GDM1 (cell line): Measurements from ENCODE around the gene CRLF2.
A peak's percentile ranks its signal among the peaks of the same experiment; 100 is the strongest.
"Not testable (repeated sequence)": the region's sequence is repeated elsewhere in the genome, so short reads cannot be mapped to it uniquely, and the experiment has no call there.

Experiments used
- DNase-seq: peaks from one replicate; lab custom pipeline; 2025; lab: John Stamatoyannopoulos, UW

Gene CRLF2

GRCh38 chrX:1212532-1212931 lies at the start of gene CRLF2:
TSS of gene CRLF2 (minus strand) at chrX:1212649. CDS start at chrX:1212634, 15 bp downstream.
- peak; percentile 11 for DNase-seq

GRCh38 chrX:1261771-1262170 lies 49.3 kb upstream of the CRLF2 start:
- DNase-seq = not testable (repeated sequence)

GRCh38 chrX:1261285-1261684 lies 48.8 kb upstream of the CRLF2 start:
- no peak for DNase-seq

GRCh38 chrX:1252861-1253260 lies 40.4 kb upstream of the CRLF2 start:
- no peak for DNase-seq

- DNase-seq = no peak
Observed at GRCh38 chrX:1249101-1249887, 36.8 kb upstream of the CRLF2 start.

GRCh38 chrX:1248331-1249061 lies 36.0 kb upstream of the CRLF2 start:
- no peak for DNase-seq

GRCh38 chrX:1246816-1247215 lies 34.4 kb upstream of the CRLF2 start:
- peak; percentile 68 for DNase-seq

- peak; percentile 39 for DNase-seq
Observed at GRCh38 chrX:1244164-1245076, 32.0 kb upstream of the CRLF2 start.

GRCh38 chrX:1242891-1243402 lies 30.5 kb upstream of the CRLF2 start:
- DNase-seq = no peak

GRCh38 chrX:1240551-1240950 lies 28.1 kb upstream of the CRLF2 start:
- DNase-seq = not testable (repeated sequence)

- DNase-seq = peak; percentile 87
Observed at GRCh38 chrX:1239681-1240142, 27.3 kb upstream of the CRLF2 start.

GRCh38 chrX:1231850-1232465 lies 19.5 kb upstream of the CRLF2 start:
- DNase-seq = no peak

GRCh38 chrX:1228101-1228500 lies 15.7 kb upstream of the CRLF2 start:
- not testable (repeated sequence) for DNase-seq

GRCh38 chrX:1226249-1226648 lies 13.8 kb upstream of the CRLF2 start:
- no peak for DNase-seq

- no peak for DNase-seq
Observed at GRCh38 chrX:1224954-1225353, 12.5 kb upstream of the CRLF2 start.

GRCh38 chrX:1223242-1223600 lies 10.8 kb upstream of the CRLF2 start:
- DNase-seq = no peak

- no peak for DNase-seq
Observed at GRCh38 chrX:1222531-1223241, 10.2 kb upstream of the CRLF2 start.

- DNase-seq = no peak
Observed at GRCh38 chrX:1221296-1221845, 8.9 kb upstream of the CRLF2 start.

- no peak for DNase-seq
Observed at GRCh38 chrX:1218286-1218685, 5.8 kb upstream of the CRLF2 start.

GRCh38 chrX:1215123-1215823 lies 2.8 kb upstream of the CRLF2 start:
- peak; percentile 73 for DNase-seq
